ENCODE data around the gene NRIP1.
"Not testable (repeated sequence)": the region's sequence is repeated elsewhere in the genome, so short reads cannot be mapped to it uniquely, and the experiment has no call there.

NRIP1 gene

DNA sequence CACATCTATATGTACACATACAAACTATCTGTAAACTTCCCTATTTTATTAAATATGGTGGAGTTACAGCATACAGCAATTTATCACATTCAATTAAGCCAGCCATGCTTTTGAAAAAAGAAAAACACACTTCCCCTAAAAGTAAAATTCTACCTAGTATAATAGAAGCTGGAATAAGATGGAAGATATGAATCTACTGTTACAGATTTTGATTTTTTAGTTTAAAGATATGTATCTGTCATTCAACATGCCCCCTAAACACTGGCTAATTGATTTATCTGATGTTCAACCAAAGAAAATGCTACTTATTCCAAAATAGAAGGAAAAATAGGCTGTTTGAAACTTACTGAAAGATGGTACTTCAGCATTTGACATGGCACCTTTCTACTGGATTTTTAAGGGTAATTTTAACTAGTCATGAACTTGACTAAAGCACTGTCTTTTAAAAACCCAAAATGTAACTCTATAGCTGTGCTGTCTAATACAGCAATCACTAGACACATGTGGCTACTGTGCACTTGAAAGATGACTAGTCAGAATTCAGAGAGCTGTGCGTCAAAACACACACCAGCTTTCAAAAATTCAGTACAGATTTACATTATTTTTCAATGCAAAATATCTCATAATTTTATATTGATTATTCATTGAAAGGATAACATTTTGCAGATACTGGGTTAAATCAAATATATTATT is 25.0 kb downstream of the NRIP1 start:
- in situ Hi-C loops (cut with MboI; ENCODE audit: low sequenced_read_pairs): no loop called here

- in situ Hi-C loops (cut with MboI; ENCODE audit: low sequenced_read_pairs): no loop called here
Measured at GRCh38 chr21:15037900-15038293, 26.9 kb downstream of the NRIP1 start.

DNA sequence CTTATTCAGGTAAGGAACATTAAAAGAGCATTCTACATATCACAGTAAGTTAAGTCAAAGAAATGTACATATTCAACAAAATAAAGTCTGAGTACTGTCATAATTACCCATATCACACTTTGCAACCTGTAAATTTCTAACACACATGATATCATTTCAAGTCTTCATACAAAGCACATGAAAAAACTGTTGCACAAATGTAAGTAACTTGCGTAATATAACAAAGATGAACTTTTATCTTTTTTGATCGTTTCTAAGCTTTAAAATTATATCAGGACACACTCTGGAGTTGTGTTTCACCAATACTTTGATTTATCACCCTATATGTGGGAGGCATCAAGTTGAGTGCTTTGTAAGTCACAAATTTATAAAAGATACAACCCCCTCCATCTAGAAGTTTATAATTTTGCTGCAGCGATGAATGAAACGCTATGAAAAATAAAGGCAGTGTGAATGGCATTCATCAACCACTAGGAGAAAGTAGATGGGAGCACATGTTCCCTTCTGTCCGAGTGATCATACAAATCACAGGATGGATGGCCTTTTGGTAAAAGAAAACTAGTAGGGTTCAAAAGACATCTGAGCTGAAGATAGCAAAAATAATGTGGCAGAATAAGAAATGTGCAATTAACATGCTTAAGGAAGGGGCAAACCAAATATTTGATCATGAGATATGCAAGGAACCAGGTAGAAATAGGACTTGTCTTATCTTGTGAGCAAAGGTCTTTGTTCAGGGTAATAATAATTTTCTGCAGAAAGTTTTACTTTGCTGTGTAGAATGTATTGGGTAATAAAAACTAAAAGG is 27.5 kb downstream of the NRIP1 start:
- in situ Hi-C loops (cut with MboI; ENCODE audit: low sequenced_read_pairs): no loop called here

DNA sequence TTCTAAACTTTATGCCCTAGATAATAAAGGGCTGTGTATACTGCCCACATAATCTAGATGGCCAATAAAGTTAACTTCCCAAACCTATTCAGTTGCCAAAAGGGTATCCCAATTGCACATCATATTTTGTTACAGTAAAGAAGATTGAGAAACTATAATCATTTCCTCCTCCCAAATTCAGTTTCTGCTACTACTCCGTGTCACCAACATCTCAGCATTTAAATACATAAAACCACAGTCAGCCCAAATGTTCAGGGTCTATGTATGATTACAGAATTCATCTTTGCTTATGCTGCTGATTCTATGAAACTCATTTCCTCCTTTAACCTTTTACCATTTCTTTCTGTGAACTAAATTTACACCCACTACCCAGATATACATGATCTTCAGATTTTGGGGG is 28.6 kb downstream of the NRIP1 start:
- in situ Hi-C loops (cut with MboI; ENCODE audit: low sequenced_read_pairs): no loop called here

GRCh38 chr21:15034126-15034853 is 30.5 kb downstream of the NRIP1 start:
- in situ Hi-C loops (cut with MboI; ENCODE audit: low sequenced_read_pairs): no loop called here

DNA sequence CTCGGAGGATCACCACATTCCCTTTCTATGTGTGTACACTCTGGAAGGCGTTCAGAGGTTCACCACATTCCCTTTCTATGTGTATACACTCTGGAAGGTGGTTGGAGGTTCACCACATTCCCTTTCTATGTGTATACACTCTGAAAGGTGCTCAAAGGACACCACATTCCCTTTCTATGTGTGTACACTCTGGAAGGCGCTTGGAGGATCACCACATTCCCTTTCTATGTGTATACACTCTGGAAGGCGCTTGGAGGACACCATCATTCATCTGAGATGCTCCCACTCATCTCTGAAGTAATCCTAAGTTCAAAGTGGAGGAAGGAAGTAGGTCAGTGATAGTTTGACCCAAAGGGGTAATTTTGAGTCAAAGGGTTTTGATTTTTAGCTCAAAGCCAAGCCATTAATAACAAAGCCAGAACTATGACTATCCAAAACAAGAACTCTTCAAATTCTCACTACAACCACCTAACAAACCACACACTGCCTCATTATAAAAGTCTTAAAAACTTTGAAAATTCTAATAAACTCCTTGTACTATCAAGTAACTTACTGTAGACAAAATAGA is 32.9 kb downstream of the NRIP1 start:
- in situ Hi-C loops (cut with MboI; ENCODE audit: low sequenced_read_pairs): no loop called here

DNA sequence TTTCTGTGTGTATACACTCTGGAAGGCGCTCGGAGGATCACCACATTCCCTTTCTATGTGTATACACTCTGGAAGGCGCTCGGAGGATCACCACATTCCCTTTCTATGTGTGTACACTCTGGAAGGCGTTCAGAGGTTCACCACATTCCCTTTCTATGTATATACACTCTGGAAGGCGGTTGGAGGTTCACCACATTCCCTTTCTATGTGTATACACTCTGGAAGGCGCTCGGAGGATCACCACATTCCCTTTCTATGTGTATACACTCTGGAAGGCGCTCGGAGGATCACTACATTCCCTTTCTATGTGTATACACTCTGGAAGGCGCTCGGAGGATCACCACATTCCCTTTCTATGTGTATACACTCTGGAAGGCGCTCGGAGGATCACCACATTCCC is 33.4 kb downstream of the NRIP1 start:
- in situ Hi-C loops (cut with MboI; ENCODE audit: low sequenced_read_pairs): not testable (repeated sequence)

DNA sequence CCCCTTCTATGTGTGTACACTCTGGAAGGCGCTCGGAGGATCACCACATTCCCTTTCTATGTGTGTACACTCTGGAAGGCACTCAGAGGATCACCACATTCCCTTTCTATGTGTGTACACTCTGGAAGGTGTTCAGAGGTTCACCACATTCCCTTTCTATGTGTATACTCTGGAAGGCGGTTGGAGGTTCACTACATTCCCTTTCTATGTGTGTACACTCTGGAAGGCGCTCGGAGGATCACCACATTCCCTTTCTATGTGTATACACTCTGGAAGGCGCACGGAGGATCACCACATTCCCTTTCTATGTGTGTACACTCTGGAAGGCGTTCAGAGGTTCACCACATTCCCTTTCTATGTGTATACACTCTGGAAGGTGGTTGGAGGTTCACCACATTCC is 33.9 kb downstream of the NRIP1 start:
- in situ Hi-C loops (cut with MboI; ENCODE audit: low sequenced_read_pairs): not testable (repeated sequence)

- in situ Hi-C loops (cut with MboI; ENCODE audit: low sequenced_read_pairs): no loop called here
Measured at GRCh38 chr21:15029077-15029476, 35.7 kb downstream of the NRIP1 start.

- in situ Hi-C loops (cut with MboI; ENCODE audit: low sequenced_read_pairs): no loop called here
Measured at GRCh38 chr21:15028186-15028585, 36.6 kb downstream of the NRIP1 start.

GRCh38 chr21:15027056-15027455 is 37.7 kb downstream of the NRIP1 start:
- in situ Hi-C loops (cut with MboI; ENCODE audit: low sequenced_read_pairs): no loop called here

- in situ Hi-C loops (cut with MboI; ENCODE audit: low sequenced_read_pairs): no loop called here
Measured at GRCh38 chr21:15026370-15026769, 38.4 kb downstream of the NRIP1 start.

GRCh38 chr21:15023776-15024175 is 41.0 kb downstream of the NRIP1 start:
- in situ Hi-C loops (cut with MboI; ENCODE audit: low sequenced_read_pairs): no loop called here

DNA sequence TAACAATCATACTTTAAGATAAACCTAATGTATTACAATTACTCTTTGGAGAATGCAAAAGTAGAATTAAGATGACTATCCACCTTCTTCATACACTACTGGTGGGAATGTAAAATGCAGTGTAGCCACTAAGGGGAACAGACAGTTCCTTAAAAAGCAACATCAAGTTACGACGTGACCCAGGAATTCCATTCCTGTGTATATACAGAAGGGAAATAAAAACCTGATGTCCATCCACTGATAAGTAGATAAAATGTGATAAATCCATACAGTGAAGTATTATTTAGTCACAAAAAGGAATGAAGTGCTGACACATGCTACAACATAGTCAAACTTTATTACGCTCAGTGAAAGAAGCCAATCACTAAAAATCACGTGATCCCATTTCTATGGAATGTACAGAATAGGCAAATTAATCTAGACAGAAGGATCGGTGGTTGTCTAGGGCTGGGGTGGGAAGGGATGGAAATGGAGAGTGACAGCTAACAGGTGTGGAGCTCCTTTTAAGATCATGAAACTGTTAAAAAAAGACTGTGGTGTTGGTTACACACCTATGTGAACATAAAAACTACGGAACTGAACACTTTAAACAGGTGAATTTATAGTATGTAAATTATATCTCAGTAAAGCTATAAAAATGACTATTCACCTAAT is 42.1 kb downstream of the NRIP1 start:
- in situ Hi-C loops (cut with MboI; ENCODE audit: low sequenced_read_pairs): no loop called here

DNA sequence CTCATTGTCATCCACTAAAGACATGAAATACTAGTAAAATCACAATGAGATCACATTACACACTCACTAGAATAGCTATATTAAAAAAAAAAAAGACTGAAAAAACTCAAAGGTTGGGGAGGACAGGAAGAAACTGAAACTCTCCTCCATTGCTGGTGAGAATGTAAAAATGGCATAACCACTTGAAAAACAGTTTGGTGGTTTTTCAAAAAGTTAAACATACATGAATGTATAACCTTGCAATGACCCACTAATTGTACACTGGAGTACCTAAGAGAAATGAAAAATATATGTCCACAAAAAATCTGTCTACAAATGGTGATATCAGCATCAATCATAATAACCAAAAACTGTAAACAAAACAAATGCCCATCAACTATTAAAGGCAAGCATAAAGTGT is 44.0 kb downstream of the NRIP1 start:
- in situ Hi-C loops (cut with MboI; ENCODE audit: low sequenced_read_pairs): no loop called here

DNA sequence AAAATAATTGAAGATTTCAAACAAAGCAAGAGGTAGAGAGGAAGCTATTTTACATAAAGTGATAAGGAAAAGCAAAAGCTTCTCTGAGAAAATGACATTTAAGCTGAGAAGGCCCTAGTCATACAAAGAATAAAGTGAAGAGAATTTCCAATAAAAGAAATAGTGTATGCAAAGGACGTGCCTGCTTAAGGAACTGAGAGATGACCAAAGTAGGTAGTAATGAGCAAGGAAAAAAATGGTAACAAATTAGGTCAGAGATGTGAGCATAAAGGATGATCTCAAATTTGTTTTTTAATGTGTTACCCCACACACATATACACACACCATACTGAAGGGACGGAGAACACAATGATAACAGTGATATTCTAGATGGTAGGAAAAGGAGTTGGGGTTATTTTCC is 46.4 kb downstream of the NRIP1 start:
- in situ Hi-C loops (cut with MboI; ENCODE audit: low sequenced_read_pairs): no loop called here

GRCh38 chr21:15015622-15016471 is 49.0 kb downstream of the NRIP1 start:
- in situ Hi-C loops (cut with MboI; ENCODE audit: low sequenced_read_pairs): no loop called here

- in situ Hi-C loops (cut with MboI; ENCODE audit: low sequenced_read_pairs): no loop called here
Measured at GRCh38 chr21:15014221-15014620, 50.6 kb downstream of the NRIP1 start.

- in situ Hi-C loops (cut with MboI; ENCODE audit: low sequenced_read_pairs): no loop called here
Measured at GRCh38 chr21:15011967-15012366, 52.8 kb downstream of the NRIP1 start.

DNA sequence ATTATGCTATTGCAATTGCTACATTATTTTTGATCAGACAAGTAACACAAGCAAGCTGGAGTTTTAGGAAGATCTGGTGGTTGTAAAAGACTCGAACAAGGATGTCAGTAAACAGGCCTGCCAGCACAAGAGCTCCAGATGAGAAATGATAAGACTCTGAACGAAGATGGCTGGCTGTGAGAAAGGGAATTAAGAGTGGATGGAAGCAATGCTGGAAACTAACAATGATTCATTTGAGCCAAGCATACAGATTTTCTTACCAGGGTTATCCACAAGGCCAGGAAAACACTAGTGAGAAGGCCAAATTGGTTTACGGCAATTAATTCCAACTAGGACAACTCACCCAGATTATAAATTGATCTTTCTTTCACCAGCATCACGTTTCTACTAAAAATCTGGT is 54.2 kb downstream of the NRIP1 start:
- in situ Hi-C loops (cut with MboI; ENCODE audit: low sequenced_read_pairs): no loop called here
